Gastroesophageal sphincter (tissue), 4 donors: Measurements from ENCODE around the gene DHRS12. TPM values are rescaled to one million over a fixed set of nuclear protein-coding genes. Genes with fewer than 3 reads are reported as not detected.
A peak's percentile ranks its signal among the peaks of the same experiment; 100 is the strongest.

Source experiments
- ATAC-seq: fragments of 150-250 bp; one replicate; pipeline ENCODE4 v1.9.1; 2016; ENCODE audit warnings: mild to moderate bottlenecking, moderate library complexity
- H3K27ac ChIP-seq, 4 donors: fragments of 200-600 bp; sonication (generic) in 3 of 4; 1 replicate in 3 of 4; 2 replicates in 1 of 4; pipeline ENCODE4 v1.5.1; 2016 to 2019
- H3K27me3 ChIP-seq: fragments of 200-600 bp; sonication (generic); one replicate; pipeline ENCODE4 v1.5.1; 2019
- H3K36me3 ChIP-seq, 2 donors: fragments of 200-600 bp; sonication (generic); one replicate each; pipeline ENCODE4 v1.5.1; 2019; ENCODE audit warnings: control low read depth in 1 of 2
- H3K4me1 ChIP-seq, 3 donors: fragments of 200-600 bp; sonication (generic); 1 replicate in 2 of 3; 2 replicates in 1 of 3; pipeline ENCODE4 v1.5.1; 2016 to 2019; ENCODE audit warnings: control low read depth in 2 of 3
- H3K4me3 ChIP-seq, 2 donors: fragments of 200-600 bp; sonication (generic); one replicate each; pipeline ENCODE4 v1.5.1; 2019; ENCODE audit warnings: mild to moderate bottlenecking in 1 of 2, moderate library complexity in 1 of 2
- H3K9me3 ChIP-seq, 3 donors: fragments of 200-600 bp; sonication (generic); one replicate each; pipeline ENCODE4 v1.5.1; 2017 to 2019; ENCODE audit warnings: control low read depth in 2 of 3
- CTCF ChIP-seq, 4 experiments: fragments of 200-600 bp in 2 of 4; fragments of 450-650 bp in 2 of 4; sonication (generic) in 1 of 4; IDR thresholded peaks; one replicate each; pipeline ENCODE4 v1.5.1; 2017 to 2019; ENCODE audit warnings: antibody characterized with exemption in 4 of 4, mild to moderate bottlenecking in 2 of 4, moderate library complexity in 2 of 4
- EP300 ChIP-seq: sonication (generic); formaldehyde crosslinking; IDR thresholded peaks from one replicate; pipeline ENCODE4 v1.6.1; 2017; ENCODE audit warnings: antibody characterized with exemption, mild to moderate bottlenecking
- POLR2A ChIP-seq, 2 donors: fragments of 450-650 bp; IDR thresholded peaks; one replicate each; pipeline ENCODE4 v1.6.1; 2017; ENCODE audit warnings: antibody characterized with exemption in 2 of 2, mild to moderate bottlenecking in 2 of 2, moderate library complexity in 1 of 2
- POLR2AphosphoS5 ChIP-seq: sonication (generic); formaldehyde crosslinking; IDR thresholded peaks from one replicate; pipeline ENCODE4 v1.6.1; 2017; ENCODE audit warnings: antibody characterized with exemption
- whole genome bisulfite sequencing, 2 donors: methylation state at CpG; one replicate each; pipeline ENCODE4 v1.1.5; 2018; ENCODE audit warnings: low coverage in 1 of 2; 5-methylcytosine and 5-hydroxymethylcytosine counted together
- total RNA-seq, 4 donors: library from RNA; depleted of rRNA; stranded (reverse); fragments of >200 nt; gene quantifications; one replicate each; pipeline ENCODE4 v1.1.0, GENCODE V29; 2016

The DHRS12 gene
- total RNA-seq, 4 donors from 2014 or later, result 9.2 to 23.3 (median 19.2) TPM

DNA sequence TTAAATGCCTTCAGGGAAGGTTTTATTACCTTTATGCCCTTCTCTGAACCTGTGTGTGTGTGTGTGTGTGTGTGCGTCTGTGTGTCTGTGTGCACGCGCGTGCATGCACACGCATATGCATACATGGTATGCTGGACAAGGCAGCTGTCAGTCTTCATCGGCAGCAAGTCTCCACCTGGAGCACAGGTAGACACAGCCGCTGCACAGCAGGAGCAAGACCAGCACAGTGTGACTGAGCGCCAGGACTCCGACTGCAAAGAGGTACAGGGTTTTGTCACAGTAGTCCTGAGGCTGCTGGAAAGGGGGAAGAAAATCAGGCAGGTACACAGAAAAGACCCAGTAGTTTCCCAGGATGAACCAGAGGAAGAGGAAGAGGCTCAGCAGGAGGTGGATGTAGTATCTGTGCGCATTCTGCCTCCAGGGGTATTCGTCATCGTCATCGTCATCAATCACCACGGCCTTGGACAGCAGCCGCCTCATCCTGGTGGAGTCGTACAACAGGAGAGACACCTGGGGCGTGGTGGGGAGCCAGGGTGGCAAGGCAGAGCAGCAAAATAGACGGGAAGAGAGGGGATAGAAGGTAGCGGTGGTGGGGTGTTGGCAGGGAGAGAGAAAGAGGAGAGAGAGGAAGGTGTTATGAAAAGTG lies 12.8 kb upstream of the DHRS12 start:
- no peak overlapping the region for H3K27ac ChIP-seq
- 60 to 64% methylated on average over 8 to 12 of the region's 19 CpGs for WGBS, 2 donors
- peaks cover 0 to 17% (median 3%) of the 10 kb centered on the region in 3 donors for H3K4me1 ChIP-seq
- H3K4me3 ChIP-seq, result no peak overlapping the region
- no peaks in the 10 kb centered on the region for H3K9me3 ChIP-seq
- H3K36me3 ChIP-seq, result no peaks in the 10 kb centered on the region
- TF ChIP-seq POLR2A (IDR thresholded peaks at IDR 0.05) (no peak), EP300 (no peak), CTCF (IDR thresholded peaks at IDR 0.05) (no peak), POLR2AphosphoS5 (no peak)
- no peak for ATAC-seq
- no peaks in the 10 kb centered on the region for H3K27me3 ChIP-seq

DNA sequence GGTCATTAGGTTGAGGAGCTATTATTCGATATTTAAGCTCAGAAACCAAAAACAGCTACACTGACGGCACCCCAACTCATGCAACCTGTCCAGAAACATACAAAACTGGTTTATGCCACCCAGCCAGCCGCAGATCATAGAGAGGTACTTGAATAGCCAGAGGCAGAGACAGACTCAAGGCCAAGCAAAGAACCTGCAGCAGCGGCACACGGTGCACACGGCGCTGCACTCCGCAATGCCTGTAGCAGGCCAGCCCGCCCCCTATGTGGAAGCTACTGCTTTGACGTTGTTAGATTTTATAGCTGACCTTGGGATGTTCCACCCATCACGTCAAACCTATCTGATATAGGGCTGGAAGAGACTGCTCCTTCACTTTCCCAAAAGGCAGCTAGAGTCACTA lies 11.9 kb upstream of the DHRS12 start:
- no peak overlapping the region for H3K27ac ChIP-seq
- peaks cover 0 to 17% (median 3%) of the 10 kb centered on the region in 3 donors for H3K4me1 ChIP-seq
- no peak for ATAC-seq
- H3K27me3 ChIP-seq, result no peaks in the 10 kb centered on the region
- no peak overlapping the region for H3K4me3 ChIP-seq
- H3K9me3 ChIP-seq, result no peaks in the 10 kb centered on the region
- H3K36me3 ChIP-seq, result no peaks in the 10 kb centered on the region
- TF ChIP-seq CTCF (IDR thresholded peaks at IDR 0.05) (no peak), EP300 (no peak), POLR2AphosphoS5 (no peak), POLR2A (IDR thresholded peaks at IDR 0.05) (no peak)
- WGBS, 2 donors, result 74% methylated on average over 10 of the region's 11 CpGs; no CpG with 5 or more reads in 1 of the 2 donors

GRCh38 chr13:51814825-51815650 lies 11.1 kb upstream of the DHRS12 start:
- Histone ChIP-seq H3K9me3 (no peaks in the 10 kb centered on the region), H3K4me1 (peaks cover 0 to 17% (median 3%) of the 10 kb centered on the region in 3 donors), H3K27me3 (no peaks in the 10 kb centered on the region), H3K27ac (no peak overlapping the region), H3K36me3 (no peaks in the 10 kb centered on the region), H3K4me3 (peak overlapping the region; percentile 8 to 13)
- peak; percentile 71 to 88 (median 74) for TF ChIP-seq CTCF (IDR thresholded peaks at IDR 0.05)
- no peak for TF ChIP-seq EP300
- WGBS, 2 donors, result 5 to 21% methylated on average over 8 to 10 of the region's 13 CpGs
- peak; percentile 71 for ATAC-seq

DNA sequence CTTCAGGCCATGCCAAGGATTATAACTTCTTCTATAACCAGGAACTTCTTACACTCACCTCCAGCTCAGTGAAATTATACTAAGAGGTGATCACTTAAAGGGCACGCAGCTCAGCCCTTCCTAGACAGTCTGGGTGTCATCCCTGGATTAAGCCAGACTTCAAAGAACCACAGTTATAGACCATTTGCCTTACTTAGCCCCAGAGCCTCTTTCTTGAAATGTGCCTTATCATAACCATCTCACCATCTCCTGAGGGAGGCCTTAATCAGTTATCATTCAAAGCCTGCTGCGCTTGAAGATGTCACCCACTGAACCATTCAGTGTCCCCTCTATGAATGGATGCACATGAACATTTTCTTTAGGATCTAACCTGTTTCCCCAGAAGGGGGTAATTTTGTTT lies 10.1 kb upstream of the DHRS12 start:
- Histone ChIP-seq H3K27ac (no peak overlapping the region), H3K9me3 (no peaks in the 10 kb centered on the region), H3K4me1 (peaks cover 0 to 12% (median 0%) of the 10 kb centered on the region in 3 donors), H3K27me3 (no peaks in the 10 kb centered on the region), H3K36me3 (no peaks in the 10 kb centered on the region), H3K4me3 (no peak overlapping the region)
- WGBS, 2 donors, result 100% methylated on average over 2 of the region's 2 CpGs
- TF ChIP-seq CTCF (IDR thresholded peaks at IDR 0.05), result no peak
- no peak for TF ChIP-seq POLR2A (IDR thresholded peaks at IDR 0.05)
- TF ChIP-seq EP300, result no peak
- TF ChIP-seq POLR2AphosphoS5, result no peak
- no peak for ATAC-seq
